GM18517 (cell line): ENCODE measurements around the gene DENND1A.

Source experiments
- ATAC-seq: cut with Tn5 transposase; IDR thresholded peaks from one replicate; pipeline ENCODE4 v1.9.1; 2021; ENCODE audit warnings: mild to moderate bottlenecking, moderate library complexity; ENCODE audit not compliant: unreplicated experiment

Gene DENND1A

DNA sequence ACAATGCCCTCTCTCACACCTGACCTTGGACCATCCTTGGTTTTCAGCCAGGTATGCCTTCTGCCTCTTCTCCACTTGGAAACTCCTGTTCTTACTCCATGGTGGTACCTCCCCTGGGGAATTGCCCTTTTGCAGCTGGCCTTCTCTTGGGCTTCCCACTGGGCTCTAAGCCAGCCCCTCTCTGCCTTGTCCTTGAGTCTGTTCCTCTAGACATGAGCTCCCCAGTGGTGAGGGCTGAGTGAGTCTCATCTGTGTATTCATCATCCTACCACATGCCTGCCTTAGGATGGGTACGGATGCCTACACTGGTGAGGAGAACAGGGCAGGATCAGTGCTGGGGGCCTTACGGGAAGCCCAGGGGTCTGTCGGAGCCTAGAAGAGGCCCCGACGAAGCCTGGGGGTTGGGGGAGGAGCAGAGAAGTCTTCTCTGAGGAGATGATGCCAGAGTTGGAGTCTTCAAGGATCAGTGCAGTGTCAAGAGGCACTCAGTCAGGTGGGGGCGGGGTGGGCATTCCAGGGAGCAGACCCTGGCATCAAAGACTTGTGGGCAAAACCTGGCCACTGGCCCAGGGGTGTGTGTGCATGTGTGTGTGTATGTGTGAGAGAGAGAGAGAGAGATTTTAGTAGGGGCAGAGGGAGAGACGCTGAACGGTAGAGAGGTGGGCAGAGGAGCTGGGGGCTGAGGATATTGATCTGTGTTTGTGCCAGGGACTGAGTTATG, 579.2 kb downstream of the DENND1A start:
- no peak for ATAC-seq

DNA sequence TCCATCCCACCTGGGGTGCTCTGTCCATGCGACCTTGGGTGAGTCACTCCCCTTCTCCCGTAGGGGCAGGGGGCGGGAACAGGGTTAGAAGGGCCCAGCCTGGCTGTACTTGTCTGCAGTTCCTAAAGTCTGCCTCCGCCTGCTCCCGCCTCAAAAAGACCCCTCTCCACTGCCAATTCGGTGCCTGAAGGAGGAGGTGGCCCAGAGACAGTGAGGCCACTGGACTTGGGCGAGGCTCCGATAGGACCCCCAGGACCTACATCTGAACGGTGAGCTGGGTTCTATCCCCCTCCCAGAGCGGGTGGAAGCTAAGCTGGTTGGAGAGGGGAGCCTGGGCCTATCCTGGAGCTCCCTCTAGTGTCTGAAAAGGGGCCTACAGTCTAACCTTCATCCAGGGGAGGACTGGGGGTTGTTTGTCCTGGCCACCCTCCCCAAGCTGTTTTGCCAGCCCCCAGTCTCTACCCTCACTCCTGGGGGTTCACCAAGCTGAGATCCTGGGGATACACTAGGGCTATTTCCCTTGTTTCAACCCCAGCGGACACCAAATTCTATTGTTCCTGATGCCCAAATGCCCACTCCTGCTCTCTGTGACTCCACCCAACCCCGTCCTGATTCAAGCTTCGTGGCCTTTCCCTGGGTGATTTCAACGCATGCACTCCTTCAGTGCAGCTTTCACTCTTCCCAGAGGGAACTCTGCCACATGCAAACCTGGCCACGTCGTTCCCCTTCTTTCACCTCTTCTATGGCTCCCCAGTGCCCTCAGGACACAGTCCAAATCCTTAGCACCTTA, 580.0 kb downstream of the DENND1A start:
- ATAC-seq = no peak

GRCh38 chr9:123349033-123349432, 580.9 kb downstream of the DENND1A start:
- no peak for ATAC-seq

DNA sequence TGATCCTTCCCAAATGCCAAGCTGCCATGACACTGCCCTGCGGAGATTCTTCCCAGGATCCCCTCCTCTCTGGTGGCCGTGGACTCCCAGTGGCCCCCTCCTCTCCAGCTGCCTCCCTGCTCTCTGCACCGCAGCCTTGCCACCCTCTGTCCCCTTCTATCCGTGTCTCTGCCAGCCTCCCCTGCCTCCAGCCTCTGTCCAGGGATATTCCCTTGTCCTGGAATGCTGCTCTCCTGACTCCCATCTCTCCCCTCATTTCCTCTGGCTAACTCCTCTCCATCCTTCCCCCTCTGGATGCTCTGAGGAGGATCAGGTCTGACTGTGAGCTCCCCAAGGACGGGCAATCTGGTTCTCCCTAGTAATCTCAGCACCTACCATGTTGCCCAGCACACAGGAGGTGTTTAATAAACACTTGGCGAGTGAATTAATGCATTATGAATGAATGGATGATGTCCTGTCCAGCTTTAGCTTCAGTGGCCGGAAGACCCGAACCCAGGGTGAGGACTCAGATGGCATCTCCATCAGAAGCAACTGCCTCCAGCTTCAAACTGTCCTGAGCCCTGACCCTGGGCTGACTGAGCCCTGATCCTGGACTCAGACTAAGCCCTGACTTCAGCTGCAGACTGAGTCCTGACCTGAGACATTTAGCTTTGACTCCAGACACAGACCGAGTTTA, 581.5 kb downstream of the DENND1A start:
- ATAC-seq = no peak

DNA sequence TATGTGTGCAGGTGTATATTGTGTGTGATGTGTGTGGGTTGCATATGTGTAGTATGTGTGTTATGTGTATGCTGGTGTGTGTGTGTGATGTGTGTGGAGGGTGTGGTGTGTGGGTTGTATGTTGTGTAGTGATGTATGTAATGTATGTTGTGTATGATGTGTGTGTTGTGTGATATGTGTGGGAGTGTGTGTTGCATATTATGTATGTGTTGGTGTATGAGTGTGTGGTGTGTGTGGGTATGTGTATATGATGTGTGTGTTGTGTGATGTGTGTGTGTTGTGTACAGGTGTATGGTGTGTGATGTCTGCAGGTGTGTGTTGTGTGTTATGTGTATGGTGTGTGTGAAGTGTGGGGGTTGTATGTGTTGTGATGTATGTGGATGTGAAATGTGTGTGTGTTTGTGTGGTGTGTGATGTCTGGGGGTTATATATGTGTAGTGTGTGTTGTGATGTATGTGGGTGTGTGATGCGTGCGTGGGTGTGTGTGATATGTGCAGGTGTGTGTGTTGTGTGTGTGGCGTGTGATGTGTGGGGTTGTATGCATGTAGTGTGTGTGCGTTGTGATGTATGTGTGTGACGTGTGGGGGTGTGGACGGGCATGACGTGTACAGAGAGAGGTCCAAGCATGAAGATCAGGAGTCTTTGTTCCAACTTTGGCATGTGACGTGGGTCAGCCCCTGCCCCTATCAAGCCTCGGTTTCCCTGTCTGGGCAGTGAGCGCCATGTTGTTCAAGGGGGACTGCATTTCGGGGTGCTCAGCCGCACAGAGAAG, 582.5 kb downstream of the DENND1A start:
- ATAC-seq = no peak

DNA sequence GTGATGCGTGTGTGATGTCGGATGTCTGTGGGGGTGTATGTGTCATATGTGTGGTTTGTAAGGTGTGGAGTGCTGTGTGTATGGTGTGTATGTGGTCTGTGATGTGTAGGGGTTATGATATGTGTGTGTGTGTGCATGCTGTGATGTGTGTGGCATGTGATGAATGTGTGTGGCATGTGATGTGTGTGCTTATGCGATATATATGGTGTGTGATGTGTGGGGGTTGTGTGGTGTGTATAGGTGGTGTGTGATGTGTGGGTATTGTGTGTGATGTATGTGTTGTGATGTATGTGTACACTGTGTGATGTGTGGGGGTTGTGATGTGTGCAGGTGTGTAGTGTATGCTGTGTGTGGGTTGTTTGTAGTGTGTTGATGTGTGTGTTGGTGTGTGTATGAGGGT, 583.1 kb downstream of the DENND1A start:
- no peak for ATAC-seq

GRCh38 chr9:123346026-123346425, 583.9 kb downstream of the DENND1A start:
- no peak for ATAC-seq

GRCh38 chr9:123345567-123345955, 584.4 kb downstream of the DENND1A start:
- no peak for ATAC-seq

DNA sequence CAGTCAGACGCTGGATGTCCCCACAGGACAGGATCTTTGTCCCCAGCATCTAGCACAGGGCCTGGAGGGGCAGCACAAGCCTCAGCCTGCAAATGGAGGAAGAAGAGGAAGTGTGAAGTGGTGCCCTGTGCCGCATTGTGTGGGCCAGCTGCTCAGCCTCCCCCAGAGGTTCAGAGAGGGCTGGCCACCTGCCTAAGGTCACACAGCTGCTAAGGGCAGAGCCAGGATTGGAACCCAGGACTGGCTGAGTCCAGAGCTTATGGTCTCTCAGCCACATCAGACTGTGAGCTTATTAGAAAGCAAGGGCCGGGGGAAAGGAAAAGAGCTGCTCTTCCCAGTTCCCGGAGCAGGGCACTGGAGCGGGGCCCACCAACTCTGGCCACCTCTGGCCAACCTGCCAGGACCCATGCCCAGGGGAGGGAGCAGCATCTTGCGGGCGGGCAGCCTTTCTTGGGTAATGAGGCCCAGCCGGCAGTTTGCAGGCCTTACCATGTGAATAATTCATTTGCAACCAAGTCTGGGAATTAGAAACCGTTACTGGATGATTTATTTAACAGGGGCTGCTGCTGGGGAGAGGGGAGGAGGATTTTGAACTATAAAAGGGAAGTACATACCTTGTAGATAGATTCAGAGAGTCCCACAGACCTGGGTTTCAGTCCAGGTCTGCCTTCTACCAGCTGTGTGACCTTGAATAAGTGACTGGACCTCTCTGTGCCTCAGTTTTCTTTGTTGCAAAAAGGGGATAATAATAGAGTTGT, 585.6 kb downstream of the DENND1A start:
- ATAC-seq = no peak

- ATAC-seq = no peak
Measured at GRCh38 chr9:123343443-123344191, 586.3 kb downstream of the DENND1A start.

DNA sequence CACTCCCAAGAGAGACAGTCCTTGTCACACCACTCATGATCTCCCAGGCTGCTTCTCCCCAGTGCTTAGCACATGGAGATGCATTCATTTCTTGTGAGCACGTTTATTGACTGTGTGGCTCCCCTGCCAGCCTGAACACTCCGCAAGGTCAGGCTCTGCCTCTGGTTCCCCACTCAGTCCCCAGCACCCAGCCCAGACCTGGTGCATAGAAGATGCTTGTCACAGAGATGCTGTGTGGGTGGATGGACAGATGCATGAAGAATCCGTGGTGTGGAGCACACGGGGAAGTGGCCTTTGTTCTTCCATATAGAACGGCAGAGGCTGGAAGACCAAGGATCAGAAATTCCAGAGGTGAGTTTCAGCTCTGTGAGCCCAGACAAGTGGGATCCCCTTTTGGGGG, 587.7 kb downstream of the DENND1A start:
- ATAC-seq = no peak

DNA sequence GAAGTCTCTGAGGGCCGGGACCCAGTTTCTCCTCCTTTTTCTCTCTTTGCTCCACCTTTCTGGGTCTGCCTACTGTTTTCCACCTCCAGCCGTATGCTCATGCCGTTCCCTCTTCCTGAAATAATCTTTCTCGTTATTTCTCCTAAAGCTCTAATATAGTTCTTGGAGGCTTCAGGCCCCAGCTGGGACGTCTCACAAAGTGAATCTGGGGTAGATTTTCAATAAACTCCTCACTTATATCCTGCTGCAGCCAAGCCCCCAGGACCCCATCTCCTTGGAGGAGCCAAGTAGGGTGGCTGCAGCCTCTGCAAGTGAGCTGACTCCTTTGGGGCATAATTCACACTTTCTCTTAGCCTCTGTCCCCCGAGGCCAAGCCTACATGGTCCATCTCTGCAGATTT, 588.1 kb downstream of the DENND1A start:
- no peak for ATAC-seq

DNA sequence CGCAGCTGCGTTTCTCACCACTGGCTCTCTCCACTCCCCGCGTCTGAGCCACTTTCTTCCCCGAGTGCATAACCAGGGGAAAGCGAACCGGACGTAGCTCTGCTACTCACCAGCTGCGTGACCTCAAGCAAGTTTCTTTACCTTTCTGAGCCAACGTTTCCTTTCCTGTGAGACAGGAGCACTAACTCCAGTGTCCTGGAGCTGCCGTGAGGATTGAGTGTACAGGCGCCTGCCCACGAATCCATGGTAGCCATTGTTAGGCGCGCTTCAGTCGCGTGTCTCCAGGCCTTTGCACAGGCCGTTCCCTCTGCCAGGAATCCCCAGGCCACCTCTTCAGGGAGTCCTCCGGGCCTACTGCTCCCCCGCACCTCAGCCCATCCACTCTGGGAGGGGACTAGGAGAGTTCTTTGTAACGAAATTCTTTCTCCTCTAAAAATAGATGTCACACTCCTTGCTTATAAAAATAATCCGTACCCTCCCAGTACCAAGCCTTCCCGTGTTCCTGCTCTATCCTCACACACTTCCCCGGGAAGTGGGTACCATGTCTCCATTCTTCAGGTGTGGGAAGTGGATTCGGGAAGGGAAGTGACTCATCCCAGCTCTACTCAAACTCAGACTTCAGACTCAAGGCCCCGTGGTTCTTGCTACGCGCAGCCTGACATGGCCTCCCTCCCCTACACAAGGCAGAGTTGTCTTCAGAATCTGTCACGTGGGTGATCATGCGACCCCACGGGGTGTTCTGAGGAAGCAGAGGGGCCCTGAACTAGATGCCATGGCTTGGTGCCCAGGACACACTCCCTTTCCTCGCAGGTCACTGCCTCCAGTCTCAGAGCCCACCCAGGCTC, 590.0 kb downstream of the DENND1A start:
- ATAC-seq = peak; percentile 56

GRCh38 chr9:123338710-123339665, 590.9 kb downstream of the DENND1A start:
- peak; percentile 72 for ATAC-seq

DNA sequence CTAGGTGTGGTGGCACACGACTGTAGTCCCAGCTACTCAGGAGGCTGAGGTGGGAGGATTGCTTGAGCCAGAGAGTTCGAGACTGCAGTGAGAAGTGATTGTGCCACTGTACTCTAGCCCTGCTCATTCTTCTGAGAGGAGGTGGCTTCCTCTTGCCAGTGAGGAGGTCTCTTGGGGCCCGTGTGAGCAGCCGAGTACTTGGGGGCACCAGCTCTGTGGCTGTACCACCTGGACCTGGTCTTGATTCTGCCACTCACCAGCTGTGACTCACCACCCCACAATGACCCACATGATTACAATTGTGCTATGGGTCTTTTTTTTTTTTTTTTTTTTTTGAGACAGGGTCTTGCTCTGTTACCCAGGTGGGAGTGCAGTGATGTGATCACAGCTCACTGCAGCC, 592.0 kb downstream of the DENND1A start:
- ATAC-seq = no peak

DNA sequence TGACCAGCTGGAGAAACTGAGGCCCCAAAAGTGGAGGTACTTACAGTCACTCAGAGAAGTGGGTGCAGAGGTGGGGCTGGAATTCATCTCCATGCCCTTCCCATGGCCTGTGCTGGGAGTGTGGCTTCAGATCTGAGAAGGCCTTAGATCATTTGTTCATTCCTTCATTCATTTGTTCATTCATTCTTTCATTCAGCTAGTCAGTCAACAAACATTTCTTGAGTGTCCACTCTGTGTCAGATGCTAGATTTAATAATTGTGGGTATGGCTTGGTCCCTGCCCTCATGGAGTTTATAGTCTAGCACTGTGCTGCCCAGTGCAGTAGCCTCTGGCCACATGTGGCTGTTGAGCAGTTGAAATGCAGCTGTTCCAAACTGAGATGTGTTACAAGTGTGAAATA, 593.0 kb downstream of the DENND1A start:
- ATAC-seq = no peak

GRCh38 chr9:123336449-123336848, 593.5 kb downstream of the DENND1A start:
- ATAC-seq = no peak

DNA sequence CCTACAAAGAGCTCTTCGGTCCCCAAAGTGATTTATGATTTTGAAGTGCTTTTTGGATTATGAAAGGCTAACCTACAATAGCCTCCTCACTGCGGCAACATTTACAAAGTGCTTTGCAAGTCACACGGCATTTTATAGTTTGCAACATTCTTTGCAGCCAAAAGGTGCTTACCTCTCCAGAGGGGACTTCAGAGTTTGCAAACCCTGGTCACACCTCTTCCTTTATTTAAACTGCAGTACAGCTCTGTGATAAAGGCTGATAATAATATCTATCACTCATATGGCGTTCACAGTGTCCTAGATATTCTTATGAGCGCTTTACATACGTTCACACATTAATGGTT, 594.0 kb downstream of the DENND1A start:
- no peak for ATAC-seq
